NCI-H1694 (cell line): ENCODE measurements around the gene ZNF862.

Experiments used
- DNase-seq: peaks from one replicate; lab custom pipeline; 2025; lab: John Stamatoyannopoulos, UW

Gene ZNF862

DNA sequence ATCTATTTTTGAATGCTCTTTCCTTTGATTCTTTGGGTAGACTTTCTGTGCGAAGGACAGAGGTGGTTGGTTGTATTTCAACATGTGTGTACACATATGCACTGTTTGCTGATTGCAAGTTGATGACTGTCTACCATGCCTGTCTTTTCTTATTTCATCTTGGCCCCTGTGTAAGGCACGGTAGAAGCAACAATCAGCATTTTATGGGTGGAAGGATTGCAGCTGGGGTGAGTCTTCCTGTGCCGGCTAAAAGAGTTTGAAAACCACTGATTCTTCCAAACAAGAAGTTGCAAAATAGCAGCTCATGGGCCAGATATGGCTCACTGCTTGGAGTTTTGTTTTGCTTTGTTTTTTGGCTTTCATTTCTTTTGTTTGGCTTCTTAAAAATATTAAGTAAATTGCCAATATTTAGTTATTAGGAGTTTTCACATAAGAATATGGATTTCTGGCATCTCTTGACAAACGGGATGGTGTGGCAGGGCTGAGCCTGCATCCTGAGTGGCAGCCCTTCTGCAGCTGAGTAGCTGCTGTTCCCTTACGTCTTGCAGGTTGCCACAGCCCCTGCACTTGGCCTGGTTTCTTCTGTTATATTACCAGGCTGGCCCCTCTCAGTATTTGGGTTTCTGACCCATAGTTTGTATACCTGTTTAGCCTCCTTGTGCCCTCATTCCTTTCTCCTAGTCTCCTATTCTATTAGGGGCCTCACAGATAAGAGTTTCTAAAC, 7.2 kb downstream of the ZNF862 start:
- DNase-seq = no peak

DNA sequence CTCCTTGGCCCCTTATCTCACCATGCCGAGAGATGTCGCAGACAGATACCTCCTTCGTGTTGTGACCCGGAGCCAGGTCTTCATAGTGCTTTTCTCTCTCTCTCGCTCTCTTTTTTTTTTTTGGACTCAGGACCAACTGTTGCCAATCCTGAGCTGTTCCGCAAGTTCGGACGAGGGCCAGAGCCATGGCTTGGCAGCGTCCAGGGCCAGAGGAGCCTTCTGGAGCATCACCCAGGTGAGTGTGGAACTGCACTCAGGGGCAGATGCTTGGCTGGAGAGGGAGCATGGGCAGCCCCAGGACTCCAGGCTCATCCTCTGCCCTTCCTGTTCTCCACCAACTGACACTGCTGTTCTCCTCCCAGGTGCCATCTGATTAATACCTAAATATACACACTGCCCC, 7.8 kb downstream of the ZNF862 start:
- DNase-seq = no peak

DNA sequence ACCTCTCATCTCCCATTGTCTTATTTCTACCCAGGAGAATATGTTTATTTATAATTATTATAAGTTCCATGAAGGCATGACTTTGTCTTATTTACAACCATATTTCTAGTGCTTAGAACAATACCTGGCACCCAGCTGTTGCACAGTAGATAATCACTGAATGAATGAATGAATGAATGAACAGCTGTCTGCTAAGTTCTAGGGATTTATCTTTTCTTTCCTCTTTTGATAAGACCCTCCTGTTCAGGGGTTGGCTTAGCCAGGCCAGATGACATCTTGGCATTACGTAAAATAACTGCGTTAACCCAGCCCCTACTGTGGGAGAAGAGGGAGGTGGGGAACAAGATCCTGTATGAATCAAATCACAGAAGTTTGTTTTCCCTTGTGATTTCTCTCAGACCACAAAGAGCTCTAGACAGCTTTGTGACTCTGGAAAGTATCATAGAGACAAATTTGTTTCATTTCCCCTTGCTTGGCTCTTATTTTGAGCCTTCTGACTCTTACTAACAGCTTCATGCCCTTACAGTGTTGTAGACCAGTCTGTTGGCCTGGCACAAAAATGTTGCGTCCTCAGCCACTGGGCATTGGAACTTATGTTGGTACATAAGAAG, 8.4 kb downstream of the ZNF862 start:
- no peak for DNase-seq

DNA sequence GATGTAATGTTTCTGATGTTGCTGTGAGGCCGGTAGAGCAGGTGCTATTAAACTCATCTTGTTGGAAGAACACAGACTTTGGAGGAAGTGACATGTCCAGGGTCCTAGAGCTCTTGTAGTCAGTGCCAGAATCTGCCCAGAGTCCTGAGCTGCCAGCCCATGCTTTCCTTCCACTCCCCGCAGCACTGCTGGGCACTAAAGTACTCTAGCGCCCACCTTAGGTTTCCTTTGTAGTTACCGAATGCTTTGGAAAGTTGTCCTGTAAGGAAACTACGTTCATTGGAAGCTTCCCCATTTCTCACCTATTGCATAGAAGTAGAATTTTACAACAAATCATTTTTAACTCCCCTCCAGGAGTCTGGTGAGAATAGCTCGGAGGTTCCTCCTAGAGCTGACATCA, 11.0 kb downstream of the ZNF862 start:
- no peak for DNase-seq

DNA sequence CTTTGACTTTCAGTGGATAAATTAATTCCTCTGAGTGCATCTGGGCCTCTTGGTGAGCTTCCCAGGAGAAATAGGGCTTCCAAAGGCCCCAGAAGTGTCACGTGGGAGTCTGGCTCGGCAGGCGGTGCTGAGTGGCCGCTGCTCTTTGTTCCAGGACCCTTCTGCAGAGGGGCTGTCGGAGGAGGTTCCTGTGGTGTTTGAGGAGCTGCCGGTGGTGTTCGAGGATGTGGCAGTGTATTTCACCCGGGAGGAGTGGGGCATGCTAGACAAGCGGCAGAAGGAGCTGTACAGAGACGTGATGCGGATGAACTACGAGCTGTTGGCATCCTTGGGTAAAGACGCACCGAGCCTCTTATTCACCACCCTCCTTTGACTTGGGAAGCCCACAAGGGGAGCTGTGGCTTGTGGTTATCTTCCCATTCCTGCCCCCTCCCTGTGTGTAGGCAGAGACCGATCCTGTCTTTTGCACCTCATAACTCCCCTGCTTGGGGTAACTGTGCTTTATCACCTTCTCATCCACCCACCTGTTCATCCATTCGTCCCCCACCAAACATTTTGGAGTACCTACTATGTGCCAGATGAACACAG, 11.9 kb downstream of the ZNF862 start:
- DNase-seq = no peak

DNA sequence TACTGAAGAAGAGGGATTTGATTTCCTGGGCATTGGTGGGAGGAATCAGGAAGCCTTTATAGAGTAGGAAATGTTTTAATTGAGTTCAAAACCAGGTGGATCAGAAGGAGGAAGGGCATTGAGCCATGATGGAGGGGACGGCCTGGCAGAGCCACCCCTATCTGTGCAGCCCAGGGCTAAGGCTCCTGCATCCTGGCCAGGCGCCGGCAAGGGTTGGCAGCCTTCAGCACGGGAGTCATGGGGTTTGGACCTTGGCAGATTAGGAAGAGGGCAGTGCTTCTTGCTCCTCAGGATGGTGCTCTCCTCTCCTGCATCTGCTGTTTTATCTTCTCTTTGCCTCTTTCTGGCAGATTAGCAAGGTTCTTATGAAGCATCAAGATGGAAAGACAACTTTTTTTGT, 12.5 kb downstream of the ZNF862 start:
- DNase-seq = no peak

DNA sequence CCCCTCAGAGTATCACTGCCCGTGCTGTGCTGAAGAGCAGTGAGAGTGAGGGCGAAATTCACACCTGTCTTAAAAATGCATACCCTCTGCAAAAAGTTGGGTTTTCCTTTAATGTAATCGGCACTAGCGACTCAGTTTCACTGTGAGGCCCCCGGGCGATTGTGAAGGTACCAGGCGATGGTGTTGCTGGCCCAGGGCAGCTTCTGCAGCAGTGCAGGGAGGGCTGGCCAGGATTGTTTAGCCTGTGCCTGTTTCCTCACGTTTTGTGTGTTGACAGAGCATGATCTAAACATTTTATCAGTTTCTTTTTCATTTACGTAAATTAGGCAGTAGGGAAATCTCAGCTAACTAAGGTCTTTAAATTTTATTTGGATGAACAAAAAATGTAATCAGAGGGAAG, 13.3 kb downstream of the ZNF862 start:
- no peak for DNase-seq

DNA sequence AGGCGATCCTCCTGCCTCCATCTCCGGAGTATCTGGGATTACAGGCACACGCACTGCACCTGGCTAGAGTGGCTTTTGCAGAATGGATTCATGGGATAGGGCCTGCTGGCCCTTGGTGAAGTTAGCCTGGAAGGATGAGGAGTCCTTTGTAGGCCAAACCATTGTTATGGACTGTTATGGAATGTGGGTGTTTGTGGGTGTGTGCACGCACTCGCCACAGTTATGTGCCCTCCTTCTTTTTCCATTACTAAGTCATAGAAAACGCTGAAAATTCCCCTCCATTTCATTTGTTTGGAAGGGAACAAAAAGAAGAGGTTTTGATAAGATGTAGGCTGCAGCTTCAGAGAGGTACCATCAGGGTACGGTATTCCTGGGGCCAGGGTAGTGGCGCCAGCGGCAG, 15.0 kb downstream of the ZNF862 start:
- no peak for DNase-seq

DNA sequence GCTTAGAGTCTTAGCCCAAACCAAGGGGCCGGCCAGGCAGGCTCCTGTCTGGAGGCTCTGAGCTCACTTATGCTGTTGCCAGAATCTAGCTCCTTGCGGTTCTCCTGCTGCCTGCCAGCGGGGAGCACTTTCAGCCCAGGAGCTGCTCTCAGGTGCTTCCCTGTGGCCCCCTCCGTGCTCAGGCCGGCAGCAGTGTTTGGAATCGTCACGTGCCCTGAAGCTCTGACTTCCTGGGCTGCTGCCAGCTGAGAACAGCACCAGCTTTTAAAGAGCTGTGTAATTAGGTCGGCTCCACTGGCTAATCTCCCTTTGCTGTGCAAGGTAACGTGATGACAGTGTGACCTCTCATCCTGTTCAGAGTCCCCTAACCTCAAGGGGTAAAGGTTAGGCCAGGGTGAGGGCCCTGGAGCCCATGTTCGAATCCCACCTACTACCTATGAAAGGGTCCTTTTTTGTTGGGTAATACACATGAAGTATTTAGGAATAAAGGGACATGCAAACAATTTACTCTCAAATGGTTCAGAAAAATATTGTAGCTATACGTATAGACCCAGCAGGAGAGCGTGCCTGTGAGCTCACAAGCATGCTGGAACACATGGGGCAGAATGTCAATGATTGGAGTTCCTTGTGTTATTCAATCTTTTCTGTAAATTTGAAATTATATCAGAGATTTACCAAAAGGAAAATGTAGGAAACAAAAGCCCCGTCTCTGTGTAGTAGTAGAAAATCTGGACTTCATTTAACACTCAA, 16.6 kb downstream of the ZNF862 start:
- DNase-seq = peak; percentile 73

DNA sequence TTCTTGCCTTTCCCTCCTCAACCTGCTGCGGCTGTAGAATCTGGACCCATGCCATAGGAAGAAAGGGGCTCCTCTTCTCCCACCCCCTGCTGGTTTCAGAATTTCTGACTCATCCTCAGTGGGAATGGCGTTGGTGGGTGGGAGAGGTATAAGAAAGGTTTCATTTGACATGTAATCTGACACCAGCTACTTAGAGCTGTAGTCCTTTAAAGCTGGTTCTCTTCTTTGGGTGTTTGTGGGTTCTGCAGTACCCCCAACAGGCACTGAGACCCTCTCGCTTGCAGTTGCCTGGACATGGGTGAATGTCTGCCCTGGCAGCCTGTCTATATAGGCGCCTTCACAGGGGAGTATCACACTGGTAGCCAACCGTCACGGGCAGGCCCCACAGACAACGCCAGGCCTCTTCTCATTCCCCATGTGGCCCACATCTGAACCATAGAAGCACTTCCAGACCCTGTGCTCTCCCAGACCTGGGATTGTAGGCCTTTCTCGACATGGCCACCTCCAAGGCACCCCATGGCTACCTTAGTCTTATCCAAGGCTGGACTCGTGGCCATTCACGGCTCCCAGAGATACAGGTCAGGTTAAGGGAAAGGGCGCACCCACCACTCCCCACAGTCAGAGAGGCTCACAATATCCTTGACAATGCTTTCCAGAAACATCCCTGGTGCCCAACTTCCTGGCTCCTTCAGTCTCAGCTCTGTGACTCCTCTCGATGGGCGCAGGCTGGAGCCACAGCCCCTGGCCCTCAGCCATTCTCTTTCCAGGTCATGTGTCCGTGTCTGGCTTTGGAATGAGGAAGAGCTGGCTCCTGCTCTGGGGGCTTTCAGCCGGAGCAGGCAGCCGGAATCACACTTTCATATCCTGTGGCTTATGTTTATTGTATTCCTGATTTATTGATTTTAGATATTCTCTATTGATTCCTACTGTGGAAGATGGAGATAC, 17.5 kb downstream of the ZNF862 start:
- no peak for DNase-seq

DNA sequence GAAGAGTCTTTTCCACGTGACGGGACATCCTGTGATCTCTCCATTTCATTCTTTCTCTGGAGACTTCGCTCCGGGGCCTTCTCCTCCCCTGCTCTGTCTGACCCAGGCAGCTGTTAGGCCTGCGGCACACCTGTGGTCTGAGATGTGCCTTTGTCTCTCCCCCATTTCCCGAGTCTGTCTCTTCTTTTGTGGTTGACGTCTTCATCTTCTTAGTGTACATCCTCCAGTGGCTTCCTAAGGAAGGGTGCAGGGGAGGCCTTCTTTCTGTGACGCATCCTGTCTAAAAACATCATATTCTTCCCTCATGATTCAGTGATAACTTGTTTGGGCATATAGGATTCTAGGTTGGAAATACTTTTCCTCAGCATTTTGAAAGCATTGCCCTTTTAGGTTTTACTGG, 18.4 kb downstream of the ZNF862 start:
- no peak for DNase-seq

DNA sequence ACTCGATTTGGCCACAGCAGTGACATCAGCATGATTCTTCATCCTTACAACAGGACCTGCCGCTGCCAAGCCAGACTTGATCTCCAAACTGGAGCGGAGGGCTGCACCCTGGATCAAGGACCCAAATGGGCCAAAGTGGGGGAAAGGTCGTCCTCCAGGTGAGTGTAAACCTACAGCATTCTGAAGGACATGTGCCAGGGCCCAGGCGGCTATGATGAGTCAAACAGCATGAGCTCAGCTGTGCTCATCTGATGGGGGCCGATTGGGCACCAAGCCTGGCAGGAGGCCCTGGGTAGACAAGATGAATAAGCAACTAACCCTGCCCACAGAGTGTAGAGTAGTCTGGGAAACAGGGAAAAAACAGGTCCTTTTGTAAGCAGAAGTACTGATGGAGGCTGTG, 21.2 kb downstream of the ZNF862 start:
- no peak for DNase-seq

DNA sequence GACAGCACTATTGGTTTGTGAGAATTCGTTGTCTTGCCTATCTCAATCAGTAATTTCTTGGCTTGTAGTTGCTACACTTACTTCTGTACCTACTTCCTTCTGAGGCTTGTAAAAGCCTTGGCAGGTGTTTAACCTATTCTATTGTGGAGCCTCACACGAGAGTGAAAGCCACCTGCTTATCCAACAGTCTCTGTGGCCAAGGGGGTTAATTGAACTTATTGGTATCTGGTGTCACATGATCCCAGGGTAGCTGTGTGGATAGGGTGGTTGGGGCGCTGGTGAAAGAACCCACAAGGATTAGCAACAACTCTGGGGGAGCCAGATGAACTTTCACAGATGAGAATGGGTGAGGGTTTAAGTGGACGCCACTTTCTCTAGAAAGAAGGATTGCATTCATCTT, 21.7 kb downstream of the ZNF862 start:
- DNase-seq = no peak

DNA sequence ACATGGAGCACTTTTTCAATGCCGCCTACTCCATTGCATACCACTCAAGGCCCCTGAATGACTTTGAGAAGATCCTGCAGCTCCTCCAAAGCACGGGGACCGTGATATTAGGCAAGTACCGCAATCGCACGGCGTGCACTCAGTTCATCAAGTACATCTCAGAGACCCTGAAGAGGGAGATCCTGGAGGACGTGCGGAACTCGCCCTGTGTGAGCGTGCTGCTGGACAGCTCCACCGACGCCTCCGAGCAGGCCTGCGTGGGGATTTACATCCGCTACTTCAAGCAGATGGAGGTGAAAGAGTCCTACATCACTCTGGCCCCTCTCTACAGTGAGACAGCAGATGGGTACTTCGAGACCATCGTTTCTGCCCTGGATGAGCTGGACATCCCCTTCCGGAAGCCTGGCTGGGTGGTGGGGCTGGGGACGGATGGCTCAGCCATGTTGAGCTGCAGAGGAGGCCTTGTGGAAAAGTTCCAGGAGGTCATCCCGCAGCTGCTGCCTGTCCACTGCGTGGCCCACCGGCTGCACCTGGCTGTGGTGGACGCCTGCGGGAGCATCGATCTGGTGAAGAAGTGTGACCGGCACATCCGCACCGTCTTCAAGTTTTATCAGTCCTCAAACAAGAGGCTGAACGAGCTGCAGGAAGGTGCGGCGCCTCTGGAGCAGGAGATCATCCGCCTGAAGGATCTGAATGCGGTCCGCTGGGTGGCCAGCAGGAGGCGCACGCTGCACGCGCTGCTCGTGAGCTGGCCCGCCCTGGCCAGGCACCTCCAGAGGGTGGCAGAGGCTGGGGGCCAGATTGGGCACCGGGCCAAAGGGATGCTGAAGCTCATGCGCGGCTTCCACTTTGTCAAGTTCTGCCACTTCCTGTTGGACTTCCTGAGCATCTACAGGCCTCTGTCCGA, 22.9 kb downstream of the ZNF862 start:
- DNase-seq = no peak

DNA sequence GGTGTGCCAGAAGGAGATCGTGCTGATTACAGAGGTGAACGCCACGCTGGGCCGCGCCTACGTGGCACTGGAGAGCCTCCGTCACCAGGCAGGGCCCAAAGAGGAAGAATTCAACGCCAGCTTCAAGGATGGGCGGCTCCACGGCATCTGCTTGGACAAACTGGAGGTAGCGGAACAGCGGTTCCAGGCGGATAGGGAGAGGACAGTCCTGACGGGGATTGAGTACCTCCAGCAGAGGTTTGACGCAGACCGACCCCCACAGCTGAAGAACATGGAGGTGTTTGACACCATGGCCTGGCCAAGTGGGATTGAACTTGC, 23.5 kb downstream of the ZNF862 start:
- DNase-seq = no peak

DNA sequence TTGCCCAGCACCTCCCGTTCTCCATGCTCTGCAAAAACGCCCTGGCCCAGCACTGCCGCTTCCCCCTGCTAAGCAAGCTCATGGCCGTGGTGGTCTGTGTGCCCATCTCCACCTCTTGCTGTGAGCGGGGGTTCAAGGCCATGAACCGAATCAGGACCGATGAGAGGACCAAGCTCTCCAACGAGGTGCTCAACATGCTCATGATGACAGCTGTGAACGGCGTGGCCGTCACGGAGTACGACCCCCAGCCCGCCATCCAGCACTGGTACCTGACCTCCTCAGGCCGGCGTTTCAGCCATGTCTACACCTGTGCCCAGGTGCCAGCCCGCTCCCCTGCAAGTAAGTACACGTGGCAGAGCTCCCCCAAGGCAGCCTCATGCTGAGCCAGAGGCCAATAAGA, 24.0 kb downstream of the ZNF862 start:
- no peak for DNase-seq

DNA sequence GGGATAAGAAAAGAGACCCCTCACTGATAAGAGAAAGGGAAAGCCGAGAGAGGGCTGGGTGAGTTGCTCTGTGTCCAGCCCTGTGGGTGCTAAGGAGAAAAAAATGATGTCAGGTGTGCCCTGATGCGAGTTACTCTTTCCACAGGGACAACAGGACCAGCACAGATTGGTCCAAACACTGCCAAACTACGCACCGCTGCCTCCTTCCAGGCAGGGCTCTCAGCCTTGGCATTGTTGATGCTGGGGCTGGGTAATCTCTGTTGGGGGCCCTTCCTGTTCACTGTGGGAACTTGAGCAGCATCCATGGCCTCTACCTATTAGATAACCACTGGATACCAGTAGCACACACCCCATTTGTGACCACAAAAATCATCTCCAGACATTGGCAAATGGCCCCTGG, 25.3 kb downstream of the ZNF862 start:
- no peak for DNase-seq

DNA sequence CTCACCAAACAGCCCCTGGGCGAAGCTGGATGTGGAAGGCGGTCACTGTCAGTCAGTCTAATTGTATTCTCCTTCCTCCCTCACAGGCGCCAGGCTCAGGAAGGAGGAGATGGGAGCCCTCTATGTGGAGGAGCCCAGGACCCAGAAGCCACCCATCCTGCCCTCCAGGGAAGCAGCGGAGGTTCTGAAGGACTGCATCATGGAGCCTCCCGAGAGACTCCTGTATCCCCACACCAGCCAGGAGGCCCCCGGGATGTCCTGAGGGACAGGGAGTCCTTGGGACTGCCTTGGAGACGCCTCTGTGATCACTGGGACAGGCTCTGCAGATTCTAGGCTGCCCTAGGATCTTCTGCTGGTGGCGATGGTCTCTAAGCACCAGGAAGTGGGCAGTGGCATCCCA, 25.8 kb downstream of the ZNF862 start:
- DNase-seq = no peak

DNA sequence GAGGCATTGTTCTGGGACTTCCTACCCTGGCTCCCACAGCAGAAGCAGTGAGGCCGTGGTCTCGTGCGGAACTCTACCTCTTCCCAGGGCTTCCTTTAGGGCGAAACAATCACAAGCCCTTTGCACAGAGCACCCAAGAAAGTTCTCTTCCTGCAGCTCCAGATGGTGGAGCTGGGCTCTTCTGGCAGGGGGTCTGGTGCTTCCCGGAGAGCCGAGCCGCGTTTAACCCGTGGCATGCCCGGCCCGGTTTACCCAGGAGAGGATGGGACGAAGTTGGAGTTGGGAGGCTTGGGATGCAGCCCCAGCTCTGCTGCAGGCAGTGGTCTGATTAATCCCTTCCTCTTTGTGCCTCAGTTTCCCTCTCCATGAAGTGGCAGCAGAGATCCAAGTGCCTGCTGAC, 26.6 kb downstream of the ZNF862 start:
- no peak for DNase-seq

DNA sequence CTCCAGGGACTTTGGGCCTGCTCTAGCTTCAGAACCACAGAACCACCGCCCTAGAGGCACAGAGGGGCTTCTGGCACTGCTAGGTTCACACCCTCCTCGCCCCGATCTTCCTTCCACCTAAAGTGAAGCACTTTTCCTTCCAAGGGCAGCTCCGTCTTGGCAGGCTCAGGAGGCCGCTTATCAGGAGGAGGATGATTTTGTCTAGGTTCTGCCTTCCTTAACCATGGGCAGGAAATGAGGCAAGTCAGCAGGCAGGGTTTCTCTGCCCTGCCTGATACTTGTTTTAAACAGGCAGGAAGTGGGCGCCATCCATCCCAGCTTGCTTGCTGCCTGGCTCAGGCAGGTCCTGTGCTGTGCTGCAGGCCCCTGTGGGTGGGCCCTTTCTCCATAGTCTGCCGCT, 27.3 kb downstream of the ZNF862 start:
- DNase-seq = no peak
